ENCODE data around the gene IMMP2L.
A peak's percentile ranks its signal among the peaks of the same experiment; 100 is the strongest.

Gene IMMP2L

DNA sequence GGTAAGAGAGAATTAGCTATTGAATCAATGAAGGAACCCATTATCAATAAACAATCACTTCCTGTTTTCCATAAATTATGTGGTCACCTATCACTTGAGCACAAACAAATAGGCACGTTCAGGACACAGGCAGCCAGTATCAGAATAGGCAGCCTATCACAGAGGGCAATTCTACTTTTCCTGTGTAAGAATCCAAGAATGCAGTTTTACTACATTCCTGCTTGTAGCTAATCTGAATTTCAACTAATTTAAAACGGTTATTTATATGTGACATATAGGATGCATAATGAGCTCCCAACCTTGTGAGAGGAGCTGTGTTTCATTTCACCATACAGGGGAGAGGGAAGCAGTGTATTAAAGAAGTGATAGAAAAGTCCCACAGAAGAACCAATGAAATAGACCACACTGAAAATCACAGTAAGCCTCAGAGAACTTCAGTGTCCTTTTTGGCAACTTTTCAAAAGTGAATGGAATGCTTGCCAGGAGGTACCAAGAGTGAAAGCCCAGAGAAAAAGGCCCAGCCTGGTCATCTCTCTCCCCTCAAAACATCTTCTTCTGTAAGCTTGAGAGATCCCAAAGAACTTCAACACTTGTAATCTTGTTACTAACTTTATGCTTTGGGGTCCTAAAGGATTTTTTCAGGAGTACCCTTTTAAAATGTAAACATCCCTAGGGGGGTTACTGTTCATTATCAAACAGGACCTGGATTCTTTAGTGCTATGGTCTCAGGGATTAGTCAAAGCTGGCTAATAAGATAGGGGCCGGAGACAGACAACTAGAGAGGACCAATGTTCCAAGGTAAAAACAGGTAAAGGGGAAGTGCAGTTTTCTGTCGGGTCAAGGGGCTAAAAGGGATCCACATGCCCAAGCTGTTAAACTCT is 1.3 kb downstream of the IMMP2L start:
- no peak for DNase-seq (ENCODE audit: insufficient read length, low spot score)
- peak; percentile 59 for FAIRE-seq

DNA sequence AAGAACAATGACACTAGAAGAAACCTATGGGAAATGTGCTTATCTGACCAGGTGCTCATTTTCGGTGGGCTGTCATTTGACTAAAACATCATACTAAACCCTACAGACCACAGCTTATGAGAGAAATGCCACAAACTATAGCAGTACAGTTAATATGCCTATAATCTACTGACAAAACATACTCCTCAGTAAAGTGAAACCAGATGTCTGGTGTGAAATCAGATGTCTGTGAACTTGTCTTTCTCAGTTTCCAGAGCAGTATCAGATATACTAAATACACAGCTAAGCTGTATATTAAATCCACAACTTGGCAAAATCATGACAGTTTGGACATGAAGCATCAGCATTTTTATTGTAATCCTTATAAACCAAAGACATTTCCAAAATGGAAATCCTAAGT is 3.3 kb downstream of the IMMP2L start:
- FAIRE-seq (peak; percentile 18), DNase-seq (ENCODE audit: insufficient read length, low spot score) (peak; percentile 8)

DNA sequence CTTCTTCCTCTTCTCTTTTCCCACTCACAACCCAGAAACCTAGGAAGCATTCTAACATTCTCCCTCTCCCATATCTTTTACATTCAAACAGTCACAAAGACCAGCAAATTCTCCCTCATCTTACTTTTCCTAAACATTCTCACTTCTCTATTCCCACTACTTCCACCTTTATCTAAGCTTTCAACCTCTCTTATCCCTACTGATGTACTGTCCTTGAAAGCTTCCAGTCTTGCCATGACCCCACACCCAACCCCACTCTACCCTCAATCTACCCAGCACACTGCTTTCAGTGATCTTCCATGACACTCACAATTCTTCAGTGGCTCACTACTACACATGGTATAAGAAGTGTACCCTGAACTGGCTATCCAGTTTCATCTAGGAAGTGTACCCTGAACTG is 5.3 kb downstream of the IMMP2L start:
- FAIRE-seq (no peak), DNase-seq (ENCODE audit: insufficient read length, low spot score) (no peak)

DNA sequence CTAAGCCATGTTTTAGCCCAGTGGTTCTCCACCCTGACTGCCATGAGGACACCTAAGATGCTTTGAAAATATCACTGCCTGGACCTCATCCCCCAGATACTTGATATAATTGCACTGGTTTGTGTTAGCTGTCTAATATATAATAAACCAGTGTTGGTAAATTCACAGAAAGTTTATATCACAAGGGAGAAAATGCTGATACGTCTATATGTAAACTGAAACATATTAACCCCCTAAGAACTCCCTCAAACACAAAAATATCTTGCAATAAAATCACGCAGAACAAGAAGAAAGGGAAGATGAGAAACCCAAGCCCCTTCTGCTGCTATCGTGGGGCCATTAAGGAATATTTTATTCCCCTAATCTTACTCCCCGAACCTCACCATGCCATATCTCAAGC is 8.2 kb downstream of the IMMP2L start:
- FAIRE-seq: no peak
- no peak for DNase-seq (ENCODE audit: insufficient read length, low spot score)

DNA sequence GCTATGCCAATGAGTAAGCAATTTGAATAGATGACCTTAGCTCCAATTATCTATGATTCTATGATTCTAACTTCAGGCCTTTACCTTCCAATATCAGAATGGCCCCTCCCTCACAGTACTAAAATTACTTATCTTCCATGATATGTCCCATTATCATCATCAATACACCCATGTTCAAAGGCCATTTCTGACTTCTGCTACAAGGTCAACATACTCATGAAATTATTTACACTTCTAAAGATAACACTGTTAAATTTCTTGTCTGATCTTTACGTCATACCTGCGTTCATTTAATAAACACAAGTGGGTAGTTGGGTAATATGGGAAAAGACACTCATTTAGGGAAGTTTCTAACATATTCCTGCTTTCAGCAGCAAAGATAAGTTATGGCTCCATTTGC is 21.2 kb downstream of the IMMP2L start:
- DNase-seq (ENCODE audit: insufficient read length, low spot score) (no peak), FAIRE-seq (no peak)

DNA sequence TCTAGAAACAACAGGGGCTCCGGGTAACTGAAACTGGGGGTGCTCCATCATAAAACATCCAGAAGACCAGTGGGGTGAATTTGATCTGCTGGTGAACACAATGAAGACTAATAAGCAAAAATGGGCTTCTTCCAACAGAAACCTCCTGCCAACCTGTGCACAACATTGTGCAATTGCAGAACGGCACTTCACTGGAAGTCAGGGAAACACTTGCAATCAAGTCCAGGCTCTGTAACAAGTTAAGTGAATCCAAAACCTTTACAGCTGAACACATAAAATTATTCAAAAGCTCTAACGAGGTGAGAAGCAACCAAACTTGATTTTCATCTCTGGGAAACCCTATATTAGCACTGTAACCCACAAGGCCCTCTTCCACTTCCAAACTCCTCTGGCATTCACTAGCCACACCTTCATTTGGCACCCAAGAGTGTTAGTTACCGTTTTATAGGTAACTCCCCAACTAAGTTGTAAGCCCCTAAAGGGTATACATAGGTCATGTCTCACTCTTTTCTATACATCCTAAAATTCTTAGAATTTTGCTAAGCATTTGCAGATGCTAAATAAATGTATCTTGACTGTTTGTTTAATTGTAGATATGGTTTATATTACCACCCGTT is 22.0 kb downstream of the IMMP2L start:
- FAIRE-seq (no peak), DNase-seq (ENCODE audit: insufficient read length, low spot score) (no peak)

DNA sequence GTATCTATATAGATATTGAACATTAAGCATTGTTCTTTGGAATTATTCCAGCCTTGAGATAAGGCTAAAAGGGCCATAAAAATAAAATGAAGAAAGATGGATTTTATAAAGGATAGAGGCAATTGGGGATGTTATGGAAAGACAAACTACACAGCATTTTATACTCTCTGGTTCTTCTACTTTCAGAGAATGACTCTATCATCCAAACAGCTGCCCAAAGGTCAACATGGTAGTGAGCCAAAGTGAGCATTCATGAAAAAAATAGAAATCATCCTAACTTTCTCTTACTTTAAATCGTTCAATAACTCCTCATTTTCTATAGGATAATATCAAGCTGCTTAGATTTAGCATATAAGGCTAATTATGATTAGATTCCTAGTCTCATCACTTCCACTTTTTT is 25.2 kb downstream of the IMMP2L start:
- no peak for FAIRE-seq
- no peak for DNase-seq (ENCODE audit: insufficient read length, low spot score)

DNA sequence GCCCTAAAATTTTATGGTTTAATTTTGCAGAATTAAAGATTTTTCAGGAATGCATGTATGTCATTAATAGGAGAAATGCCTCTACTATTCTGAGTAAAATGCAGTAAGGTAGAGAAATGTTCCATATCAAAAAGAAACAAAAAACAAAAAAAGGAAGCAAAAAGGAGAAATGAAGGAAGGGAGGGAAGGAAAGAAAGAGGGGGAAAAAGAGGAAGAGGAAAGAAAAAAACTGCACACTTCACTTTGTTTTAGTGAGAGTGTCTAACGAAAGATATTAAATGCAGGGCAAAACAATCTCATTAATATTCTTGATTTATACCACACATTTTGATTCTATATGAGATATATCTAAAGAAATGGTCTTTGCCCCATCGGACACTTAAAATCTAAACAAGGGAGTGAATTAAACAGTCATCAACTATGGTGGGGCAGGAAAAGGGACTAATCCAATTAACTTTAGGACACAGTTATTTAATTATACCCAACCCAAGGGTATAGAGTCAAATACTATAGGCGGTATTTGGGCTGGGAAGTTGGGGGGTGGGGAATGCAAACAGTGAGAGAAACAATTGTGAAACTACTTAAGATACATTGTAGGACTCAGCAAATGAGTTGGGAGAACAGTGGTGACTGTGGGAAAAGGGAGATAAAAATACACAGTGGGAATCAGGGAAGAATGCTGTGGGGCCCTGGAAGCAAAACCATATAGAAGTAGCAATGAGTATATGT is 27.0 kb downstream of the IMMP2L start:
- FAIRE-seq: no peak

DNA sequence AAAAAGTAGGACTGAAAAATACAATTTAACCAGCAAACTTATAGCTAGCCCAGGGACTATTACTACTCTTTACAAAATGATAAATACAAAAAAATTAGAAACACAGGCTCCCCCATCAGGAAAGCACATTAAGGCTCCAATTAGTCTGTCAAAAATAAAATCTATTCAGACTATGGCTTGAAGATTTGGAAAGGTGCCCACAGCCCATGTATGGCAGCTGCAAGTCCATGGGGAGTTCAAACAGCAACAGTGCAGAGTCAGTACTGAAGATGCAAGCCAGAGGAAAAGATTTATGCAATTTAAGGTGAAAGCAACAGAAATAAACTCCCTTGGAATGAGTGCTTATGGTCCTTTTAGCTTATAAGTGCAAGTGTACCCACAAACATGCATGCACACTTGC is 29.7 kb downstream of the IMMP2L start:
- DNase-seq (ENCODE audit: insufficient read length, low spot score): no peak

More for the DNA sequence above, 27.0 kb downstream of the IMMP2L start:
- no peak for DNase-seq (ENCODE audit: insufficient read length, low spot score)

DNA sequence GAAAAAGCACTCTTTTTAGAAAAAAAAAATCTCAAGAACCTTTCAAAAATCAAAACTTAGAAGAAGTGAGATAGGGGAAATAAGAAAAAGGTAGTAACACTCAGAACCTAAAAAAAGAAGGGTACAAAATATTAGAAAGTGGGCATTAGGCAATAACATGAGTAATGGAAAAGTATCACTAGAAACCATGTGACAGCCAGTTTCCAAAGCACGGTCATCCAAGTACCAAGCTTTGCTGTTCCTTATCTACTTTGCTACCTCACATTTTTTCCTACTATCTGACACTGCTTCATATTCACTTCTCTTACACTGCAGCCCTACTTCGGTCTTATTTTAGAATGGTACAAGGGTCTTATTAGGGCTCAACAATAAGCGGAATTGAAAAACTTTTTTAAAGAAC is 30.3 kb downstream of the IMMP2L start:
- DNase-seq (ENCODE audit: insufficient read length, low spot score) (no peak), FAIRE-seq (no peak)

More for the DNA sequence above, 29.7 kb downstream of the IMMP2L start:
- FAIRE-seq: no peak

DNA sequence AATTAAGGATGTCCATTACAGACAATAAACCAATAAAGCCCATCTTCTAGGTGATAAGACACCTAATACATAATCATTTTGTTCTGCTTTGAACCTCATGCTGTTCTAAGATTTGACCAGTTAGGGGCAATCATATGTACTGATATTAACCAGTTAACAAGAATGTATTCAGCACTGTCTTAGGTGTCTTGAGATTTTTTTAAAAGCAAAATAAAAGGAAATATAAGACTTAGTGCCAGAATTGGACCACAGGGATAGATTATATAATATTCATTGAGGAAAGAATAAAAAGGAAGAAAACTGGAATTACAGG is 32.0 kb downstream of the IMMP2L start:
- DNase-seq (ENCODE audit: insufficient read length, low spot score): no peak
- no peak for FAIRE-seq

DNA sequence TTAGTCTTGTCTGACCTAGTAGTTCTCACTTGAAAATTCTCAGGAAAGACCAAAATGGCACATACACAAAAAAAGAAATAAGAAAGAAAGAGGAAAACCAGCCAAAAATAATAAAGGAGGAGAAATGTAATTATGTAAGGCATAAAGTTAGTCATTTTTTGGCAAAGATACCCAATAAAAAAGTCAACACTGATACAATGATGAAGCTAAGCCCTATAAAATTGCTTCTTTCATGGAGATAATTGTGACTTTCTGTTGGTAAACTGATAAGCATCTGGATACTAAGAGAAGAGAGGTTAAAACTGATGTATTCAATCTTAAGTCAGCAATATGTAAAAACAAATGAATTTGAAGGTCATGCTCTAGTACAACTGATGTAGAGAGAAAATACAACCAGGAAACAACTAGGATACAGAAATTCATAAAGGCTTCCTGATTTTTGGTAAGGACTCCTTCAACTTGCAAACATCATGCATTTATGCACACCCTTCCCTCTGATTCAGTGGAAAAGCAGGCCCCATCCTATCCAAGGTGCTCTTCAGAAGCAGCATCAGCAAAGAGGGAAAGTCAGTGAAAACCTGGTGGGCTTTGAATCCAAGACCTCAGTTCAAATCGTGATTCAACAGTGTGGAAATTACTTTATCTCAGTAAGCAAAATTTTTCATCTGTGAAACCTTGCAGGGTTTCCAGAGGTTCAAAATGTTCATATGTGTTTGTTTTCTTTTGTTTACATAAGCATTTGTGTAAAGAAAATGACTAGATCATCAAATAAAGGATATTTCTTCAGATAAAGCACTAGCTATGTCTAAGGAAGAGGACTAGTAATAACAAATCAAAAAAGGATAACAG is 32.6 kb downstream of the IMMP2L start:
- no peak for DNase-seq (ENCODE audit: insufficient read length, low spot score)
- FAIRE-seq: no peak

DNA sequence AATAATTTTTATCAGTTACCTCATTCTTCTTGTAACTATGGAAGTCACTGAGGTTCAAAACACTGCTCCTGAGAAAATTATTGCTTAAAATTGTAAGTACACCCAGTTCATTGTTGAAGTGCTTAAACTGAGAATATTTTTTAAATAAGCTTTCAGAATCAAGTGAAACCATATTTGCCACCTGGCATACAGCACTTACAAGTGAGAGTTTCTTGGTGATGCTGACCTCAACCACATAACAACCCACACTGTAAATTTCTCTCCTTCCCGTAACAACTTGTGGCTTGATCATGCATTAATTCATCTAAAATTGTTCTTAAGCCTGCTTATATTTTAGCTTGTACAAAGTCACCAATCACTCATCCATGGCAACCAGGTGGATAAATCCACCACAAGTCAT is 34.0 kb downstream of the IMMP2L start:
- no peak for DNase-seq (ENCODE audit: insufficient read length, low spot score)
- no peak for FAIRE-seq

DNA sequence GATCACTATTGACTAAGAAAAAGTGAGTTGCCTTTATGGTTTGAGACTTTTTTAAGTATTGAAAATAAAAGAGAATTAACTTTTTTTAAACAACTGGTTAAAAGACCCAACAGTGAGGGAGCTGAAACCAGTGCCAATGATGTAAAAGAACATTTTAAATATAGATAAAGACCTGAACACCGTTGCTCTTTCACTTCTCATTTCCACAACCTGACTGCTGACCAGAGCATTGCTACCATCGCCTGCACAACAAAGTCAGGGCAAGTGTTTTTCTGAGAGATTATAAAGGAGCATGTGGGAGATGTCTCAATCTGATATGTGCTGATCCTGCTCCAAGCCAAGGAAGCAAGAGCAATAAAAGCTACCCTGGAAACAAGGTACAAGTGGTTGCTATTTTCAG is 34.7 kb downstream of the IMMP2L start:
- DNase-seq (ENCODE audit: insufficient read length, low spot score) (peak; percentile 5), FAIRE-seq (no peak)

DNA sequence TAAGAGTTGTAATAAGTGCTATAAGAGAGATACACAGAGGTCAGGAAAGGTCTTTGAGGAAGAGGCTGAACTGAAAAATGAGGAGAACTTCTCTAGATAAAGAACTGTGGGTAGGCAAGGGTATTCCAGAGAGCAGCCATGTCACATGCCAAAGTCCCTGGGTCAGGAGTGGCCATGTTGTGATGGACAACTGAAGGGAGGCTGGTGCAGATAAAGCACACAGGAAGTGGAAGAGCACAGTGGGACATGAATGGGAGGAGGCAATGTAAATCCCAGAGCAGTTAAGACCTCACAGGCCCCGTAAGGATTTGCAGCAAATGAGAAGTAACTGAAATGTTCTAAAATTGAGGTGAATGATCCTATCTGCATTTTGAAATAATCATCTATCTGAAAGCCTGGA is 37.2 kb downstream of the IMMP2L start:
- no peak for FAIRE-seq
- DNase-seq (ENCODE audit: insufficient read length, low spot score): no peak

DNA sequence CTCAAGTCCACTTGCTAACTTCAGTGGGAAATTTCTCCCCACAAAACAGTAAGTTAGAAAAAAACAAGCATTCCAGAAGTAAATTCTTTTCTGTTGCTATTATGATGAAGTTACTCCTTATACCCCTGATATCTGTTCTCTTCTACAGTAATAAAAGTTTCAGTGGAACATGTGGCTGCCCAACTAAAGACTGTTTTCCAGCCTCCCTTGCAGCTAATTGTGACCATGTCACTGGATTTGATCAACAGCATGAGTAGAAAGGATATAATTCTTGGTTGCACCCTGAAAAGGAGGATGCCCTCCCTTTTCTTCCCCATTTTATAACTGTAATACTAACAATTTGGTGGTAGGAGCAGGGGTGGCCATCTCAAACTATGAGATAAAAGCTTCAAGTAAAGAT is 40.6 kb downstream of the IMMP2L start:
- FAIRE-seq: no peak
- no peak for DNase-seq (ENCODE audit: insufficient read length, low spot score)

DNA sequence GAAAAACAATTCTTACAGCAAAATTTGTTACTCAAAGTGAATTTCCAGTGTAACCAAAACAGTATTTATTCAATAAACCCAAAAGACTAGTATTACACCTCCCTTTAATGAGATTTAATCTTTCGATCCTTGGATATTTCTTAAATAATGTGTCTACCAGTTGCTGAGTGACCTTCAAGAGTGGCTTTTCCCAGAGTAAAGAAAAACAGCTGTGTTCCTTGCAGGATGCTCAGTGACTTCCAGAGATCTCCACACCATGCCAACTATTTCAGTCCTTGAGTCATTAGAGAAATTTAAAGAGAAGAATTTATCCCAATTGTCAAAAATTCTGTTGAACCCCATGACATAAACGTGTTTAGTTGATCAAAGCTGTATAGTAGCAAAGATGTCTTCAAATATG is 44.0 kb downstream of the IMMP2L start:
- DNase-seq (ENCODE audit: insufficient read length, low spot score): no peak
- FAIRE-seq: no peak

DNA sequence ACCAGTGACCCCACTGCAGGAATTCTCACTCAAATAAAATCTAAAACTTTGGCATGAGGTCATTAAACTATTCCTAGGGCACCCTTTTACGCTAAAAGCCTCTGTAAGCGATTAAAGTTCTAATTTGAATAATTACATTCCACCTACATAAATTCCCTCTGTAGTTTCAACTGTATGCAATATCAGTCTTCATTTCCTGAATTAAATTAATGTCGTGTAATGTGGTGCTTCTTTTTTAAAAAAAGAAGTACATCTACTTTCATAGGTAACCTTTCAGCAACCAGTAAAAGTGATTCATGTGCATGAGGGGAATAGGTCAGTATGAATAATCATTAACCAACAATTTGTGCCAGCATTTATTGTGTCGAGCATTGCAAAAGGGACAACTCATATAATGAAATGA is 44.7 kb downstream of the IMMP2L start:
- no peak for FAIRE-seq

DNA sequence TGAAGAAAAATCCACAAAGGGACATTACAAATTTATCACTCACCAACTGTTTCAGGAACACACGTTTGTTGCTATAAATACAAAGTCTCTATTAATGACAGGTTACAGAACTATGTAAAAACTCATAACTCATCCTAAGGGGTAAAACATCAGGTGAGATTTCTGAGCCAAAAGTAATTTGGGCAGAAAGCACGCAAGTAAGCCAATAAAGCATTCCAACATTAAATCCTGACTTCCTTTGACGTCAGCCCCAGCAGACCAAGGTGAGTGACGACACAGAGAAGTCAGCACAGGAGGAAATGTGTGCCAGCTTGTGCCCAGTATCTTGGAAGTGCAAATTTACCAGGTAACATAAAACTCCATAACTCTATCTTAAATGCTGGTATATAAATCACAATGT is 45.7 kb downstream of the IMMP2L start:
- no peak for FAIRE-seq
- DNase-seq (ENCODE audit: insufficient read length, low spot score): no peak

More for the DNA sequence above, 44.7 kb downstream of the IMMP2L start:
- no peak for DNase-seq (ENCODE audit: insufficient read length, low spot score)

DNA sequence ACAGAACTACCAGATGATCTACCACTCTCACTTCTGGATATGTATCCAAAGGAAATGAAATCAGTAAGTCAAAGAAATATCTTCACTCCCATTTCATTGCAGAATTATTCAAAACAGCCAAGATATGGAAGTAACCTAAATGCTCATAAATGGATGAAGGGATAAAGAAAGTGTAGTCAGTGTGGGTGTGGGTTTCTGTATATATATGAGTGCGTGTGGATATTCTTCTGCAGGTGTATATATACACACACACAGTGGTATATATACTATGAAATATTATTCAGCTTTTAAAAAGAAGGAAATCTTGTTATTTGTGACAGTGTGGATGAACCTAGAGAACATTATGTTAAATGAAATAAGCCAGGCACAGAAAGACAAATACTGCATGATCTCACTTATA is 48.7 kb downstream of the IMMP2L start:
- DNase-seq (ENCODE audit: insufficient read length, low spot score) (no peak), FAIRE-seq (no peak)

DNA sequence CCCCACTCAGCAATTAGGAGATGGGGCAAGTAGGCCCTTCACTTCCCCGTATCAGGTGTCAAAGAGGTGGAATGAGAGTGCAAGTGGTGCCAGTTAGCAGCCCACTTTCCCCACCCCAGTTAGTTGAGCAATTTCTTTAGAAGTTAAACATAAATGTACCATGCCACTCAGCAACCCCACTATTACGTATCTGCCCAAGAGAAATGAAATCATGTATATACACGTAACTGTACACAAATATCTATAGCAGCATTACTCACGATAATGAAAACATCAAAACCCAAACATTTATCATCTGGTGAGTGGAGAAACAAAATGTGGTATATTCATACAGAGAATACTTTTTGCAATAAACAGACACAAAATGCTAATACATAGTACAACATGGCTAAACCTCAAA is 50.4 kb downstream of the IMMP2L start:
- DNase-seq (ENCODE audit: insufficient read length, low spot score): no peak
- FAIRE-seq: no peak
